WI38 (cell line): ENCODE measurements around the gene SERPINA10.

Source experiments
- H3K4me3 ChIP-seq: 2 replicates; pipeline ENCODE4 v1.5.1; 2011; ENCODE audit warnings: low read depth, mild to moderate bottlenecking, control low read depth, low read length
- CTCF ChIP-seq: IDR thresholded peaks from 2 replicates; pipeline ENCODE4 v1.5.1; 2012; ENCODE audit warnings: low read depth, mild to moderate bottlenecking, control low read depth, low read length

The SERPINA10 gene

GRCh38 chr14:94292872-94293577 is at the start of gene SERPINA10:
Gene SERPINA10 (minus strand): TSS chr14:94293268. CDS start chr14:94290593, 2,675 bp downstream.
- no peak within 1 kb of the TSS for H3K4me3 ChIP-seq
- TF ChIP-seq CTCF: no peak

GRCh38 chr14:94342334-94342934 is 49.4 kb upstream of the SERPINA10 start:
- no peak for TF ChIP-seq CTCF
- H3K4me3 ChIP-seq: no peak overlapping the region

GRCh38 chr14:94341656-94342333 is 48.7 kb upstream of the SERPINA10 start:
- no peak overlapping the region for H3K4me3 ChIP-seq
- TF ChIP-seq CTCF: no peak

GRCh38 chr14:94340533-94340932 is 47.5 kb upstream of the SERPINA10 start:
- H3K4me3 ChIP-seq: no peak overlapping the region
- TF ChIP-seq CTCF: no peak

- no peak overlapping the region for H3K4me3 ChIP-seq
- no peak for TF ChIP-seq CTCF
These were observed 45.0 kb upstream of the SERPINA10 start for GRCh38 chr14:94338023-94338422.

- no peak for TF ChIP-seq CTCF
These were observed 44.2 kb upstream of the SERPINA10 start for GRCh38 chr14:94337274-94337673.

GRCh38 chr14:94334872-94335271 is 41.8 kb upstream of the SERPINA10 start:
- no peak for TF ChIP-seq CTCF
- H3K4me3 ChIP-seq: no peak overlapping the region

More at GRCh38 chr14:94337274-94337673, 44.2 kb upstream of the SERPINA10 start:
- no peak overlapping the region for H3K4me3 ChIP-seq
